Stimulated activated naive CD4-positive, alpha-beta T cell (primary cell): Measurements from ENCODE around the gene C19orf38.
"Not testable (repeated sequence)": the region's sequence is repeated elsewhere in the genome, so short reads cannot be mapped to it uniquely, and the experiment has no call there.

Experiments
- DNase-seq, 6 experiments: peaks; one replicate each; lab custom pipeline; 2025; lab: John Stamatoyannopoulos, UW

Gene C19orf38

DNA sequence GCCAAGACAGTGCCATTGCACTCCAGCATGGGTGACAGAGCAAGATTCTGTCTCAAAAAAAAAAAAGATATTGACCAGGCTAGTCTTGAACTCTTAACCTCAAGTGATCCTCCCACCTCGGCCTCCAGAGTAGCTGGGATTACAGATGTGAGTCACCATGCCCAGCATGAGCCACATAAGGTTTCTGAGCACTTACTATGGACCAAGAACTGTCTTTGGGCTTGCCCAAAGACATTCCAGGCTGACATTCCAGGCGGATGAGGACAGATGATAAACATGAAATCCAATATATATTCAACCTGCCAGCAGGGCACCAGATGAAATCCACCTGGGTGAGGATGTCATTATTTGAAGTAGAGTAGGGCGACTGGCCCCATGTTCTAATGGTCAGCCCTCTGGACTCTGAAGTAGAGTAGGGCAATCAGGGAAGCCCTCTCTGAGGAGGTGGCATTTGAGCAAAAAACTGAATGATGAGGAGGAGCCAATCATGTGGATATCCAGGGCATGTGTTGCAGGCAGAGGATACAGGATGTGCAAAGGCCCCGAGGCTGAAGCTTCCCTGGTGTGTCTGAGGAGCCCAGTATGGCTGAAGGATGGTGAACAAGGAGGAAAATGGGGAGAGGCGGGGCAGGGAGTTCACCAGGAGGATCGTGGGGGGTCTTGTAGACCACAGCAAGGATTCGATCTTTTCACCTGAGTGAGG lies 4.0 kb downstream of the C19orf38 start:
- DNase-seq, result no peak

DNA sequence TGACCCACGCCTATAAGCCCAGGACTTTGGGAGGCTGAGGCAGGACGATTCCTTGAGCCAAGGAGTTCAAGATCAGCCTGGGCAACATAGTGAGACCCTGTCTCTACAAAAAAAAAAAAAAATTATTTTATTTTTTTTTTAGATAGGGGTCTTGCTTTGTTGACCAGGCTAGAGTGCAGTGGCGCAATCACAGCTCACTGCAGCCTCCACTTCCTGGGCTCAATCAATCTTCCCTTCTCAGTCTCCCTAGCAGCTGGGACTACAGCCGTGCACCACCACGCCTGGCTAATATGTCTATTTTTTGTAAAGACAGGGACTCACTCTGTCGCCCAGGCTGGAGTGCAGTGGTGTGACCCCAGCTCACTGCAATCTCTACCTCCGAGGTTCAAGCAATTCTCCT lies 4.7 kb downstream of the C19orf38 start:
- DNase-seq, result no peak

DNA sequence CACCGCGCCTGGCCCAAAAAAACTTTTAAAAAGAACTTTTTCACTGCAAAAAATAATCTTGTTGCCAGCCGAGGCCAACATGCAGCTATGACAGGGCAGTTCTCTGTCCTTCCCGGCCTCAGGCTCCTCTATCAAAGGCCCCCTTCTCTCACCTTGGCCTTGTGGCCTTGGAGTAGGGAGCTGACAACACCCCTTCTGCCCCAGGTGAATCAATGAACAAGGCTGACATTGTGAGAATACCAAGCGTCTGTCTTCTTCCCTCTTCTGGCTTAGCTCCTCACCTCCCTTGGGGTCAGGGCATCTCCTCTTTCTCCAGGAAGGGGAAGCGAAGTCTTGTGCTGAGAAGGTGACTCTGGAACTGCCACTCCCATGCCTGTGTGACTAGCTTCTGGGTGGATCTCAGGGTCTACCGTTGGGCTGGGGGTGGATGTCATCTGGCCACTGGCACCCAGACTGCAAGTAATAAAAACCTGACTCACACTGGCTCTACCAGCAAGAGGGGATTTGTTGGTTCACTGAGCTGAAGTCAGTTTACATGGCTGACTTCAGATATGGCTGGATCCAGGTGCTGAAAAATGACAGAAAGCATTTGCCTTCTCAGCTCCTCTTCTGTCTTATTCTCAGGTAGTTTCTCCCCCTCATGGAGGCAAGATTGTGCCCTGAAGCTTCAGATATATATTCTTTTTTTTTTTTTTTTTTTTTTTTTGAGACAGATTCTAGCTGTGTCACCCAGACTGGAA lies 6.3 kb downstream of the C19orf38 start:
- DNase-seq, result no peak

DNA sequence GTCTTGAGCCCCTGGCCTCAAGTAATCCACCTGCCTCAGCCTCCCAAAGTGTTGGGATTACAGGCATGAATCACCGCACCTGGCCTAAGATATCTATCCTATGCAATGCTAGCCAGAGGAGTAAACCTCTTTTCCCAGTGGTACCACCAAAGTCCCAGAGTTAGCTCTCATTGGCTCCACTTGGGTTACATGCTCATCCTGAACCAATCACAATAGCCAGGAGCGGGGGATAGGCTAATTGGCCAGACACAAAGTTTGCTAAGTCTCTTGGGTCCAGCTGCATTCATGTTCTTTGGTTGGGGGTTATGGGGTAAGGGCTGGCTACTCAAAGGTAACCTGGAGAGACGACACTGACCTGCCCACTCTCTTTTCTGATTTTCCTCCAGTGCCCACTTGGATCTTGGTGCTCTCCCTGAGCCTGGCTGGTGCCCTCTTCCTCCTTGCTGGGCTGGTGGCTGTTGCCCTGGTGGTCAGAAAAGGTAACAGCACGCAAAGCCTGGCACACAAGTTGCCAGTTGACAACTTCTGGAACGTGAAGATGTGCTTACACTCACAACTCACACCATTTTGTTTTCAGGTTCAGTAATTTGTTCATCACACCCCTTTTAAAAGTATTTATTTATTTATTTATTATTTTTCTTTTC lies 7.8 kb downstream of the C19orf38 start:
- DNase-seq, result no peak

- not testable (repeated sequence) for DNase-seq
These were observed 8.7 kb downstream of the C19orf38 start for GRCh38 chr19:10856899-10857298.

DNA sequence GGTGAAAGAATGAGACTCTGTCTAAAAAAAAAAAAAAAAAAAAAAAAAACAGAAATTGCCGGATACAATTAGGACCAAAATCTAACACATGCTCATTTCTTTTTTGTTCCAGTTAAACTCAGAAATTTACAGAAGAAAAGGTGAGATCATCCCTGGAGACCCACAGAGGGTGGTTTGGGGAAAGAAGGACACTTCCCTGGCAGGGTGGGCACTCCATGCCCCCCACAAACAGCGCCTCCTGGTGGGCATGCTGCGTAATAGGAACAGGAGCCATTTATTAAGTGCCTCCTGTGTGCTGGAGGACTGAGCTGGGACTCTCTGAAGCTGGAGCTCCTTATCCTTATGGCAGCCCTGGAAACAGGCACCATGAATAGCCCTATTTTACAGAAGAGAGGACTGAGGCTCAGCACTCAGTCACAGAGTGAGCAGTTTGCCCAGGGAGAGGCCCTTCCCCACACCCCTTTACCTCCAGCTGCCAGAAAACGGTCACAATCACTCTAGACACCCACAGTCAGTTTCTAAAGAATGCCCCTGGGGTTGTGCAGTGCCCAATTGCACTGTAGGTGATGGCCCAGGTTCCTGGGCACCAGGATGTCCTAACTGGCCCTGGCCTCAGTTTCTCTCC lies 10.1 kb downstream of the C19orf38 start:
- DNase-seq, result no peak

DNA sequence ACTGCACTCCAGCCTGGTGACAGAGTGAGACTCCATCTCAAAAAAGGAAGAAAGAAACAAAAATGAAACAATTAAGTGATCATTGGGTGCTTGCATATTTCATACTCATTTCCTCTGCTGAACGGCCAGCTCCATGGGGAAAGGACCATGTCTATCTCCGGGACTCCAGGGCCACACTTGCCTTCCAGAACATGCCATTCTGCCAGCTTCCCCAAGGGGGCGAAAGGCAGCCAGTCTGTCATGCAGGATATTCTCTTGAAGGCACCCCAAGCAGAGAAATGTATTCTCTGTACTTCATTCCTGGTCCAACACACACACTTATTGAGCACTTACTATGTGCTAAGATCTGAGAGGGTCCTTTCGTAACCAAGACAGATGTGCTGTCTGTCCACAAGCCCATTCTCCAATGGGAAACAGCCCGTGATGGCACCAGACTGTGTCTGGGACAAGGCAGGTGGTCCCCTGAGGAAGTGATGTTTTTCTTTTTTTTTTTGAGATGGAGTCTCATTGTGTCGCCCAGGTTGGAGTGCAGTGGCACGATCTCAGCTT lies 13.0 kb downstream of the C19orf38 start:
- DNase-seq, result peak in 3 of 6 experiments; percentile 7 to 14 (median 13)

- DNase-seq, result no peak
These were observed 14.4 kb downstream of the C19orf38 start for GRCh38 chr19:10862561-10863106.

DNA sequence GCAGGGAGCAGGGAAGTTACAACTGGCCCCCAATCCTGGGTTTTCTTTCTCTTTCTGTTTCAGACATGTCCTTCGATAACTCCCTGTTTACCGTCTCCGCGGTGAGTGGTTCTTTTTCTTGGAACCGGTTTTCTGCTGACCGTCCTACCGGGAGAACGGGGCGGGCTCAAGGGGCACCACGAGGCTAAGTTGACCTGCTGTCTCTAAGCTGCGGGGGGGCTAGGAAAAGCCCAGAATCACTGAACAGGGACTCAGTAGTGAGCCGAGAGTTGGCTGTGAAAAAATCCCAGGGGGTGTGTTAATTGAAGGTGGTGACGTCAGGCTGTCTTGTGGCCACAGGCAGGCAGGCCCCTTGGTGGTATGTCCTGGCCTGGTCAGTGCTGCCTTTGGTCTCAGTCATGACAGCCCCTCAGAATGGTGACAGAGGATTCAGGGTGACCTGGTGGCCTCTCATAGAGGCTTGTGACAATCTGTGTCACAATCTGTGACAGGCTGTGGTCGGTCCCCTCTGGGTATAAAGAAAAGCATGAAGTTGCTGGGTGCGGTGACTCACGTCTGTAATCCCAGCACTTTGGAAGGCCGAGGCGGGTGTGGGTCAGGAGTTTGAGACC lies 15.0 kb downstream of the C19orf38 start:
- no peak for DNase-seq

DNA sequence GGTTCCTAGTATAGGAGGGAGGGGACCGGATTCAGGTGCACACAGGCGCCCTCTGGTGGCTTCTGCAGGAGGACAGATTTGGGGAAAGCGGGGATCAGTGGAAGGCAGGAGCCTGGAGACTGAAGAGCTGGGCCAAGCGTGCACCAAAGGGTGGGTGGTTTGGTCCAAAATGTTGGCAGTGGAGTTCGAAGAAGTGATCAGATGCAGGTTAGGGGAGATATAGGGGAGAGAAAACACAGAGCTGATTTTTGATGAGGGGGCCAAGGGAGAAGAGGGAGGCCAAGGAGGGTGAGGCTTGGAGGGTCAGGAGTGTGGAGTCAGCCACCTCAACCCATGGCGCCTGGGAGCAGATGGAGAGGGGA lies 16.3 kb downstream of the C19orf38 start:
- peak; percentile 47 to 80 (median 68) for DNase-seq

- no peak for DNase-seq
These were observed 18.3 kb downstream of the C19orf38 start for GRCh38 chr19:10866495-10866894.

DNA sequence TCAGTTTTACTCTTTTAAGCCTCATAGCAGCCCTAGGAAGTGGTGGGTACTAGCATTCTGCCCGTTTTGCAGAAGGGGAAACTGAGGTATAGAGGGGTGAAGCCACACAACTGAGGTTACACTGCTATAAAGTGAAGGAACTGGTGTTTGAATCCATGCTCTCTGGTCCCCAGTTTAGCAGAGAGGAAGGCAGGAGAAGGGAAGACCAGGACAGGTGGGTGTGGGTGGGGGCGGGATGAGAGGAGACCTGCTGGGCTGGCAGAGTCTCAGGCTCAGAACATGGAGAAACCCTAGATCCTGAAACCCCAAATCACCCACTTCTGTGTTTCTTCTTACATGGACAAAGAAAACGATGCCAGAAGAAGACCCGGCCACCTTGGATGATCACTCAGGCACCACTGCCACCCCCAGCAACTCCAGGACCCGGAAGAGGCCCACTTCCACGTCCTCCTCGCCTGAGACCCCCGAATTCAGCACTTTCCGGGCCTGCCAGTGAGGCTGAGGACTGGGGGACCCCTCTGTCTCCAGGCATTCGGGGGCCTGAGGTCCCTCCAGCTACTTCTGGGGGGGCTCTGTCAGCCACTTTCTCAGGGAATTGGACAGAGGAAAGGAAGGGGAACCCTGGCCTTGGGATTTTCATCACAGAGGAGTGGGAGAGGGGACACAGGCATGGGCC lies 20.8 kb downstream of the C19orf38 start:
- DNase-seq, result no peak

DNA sequence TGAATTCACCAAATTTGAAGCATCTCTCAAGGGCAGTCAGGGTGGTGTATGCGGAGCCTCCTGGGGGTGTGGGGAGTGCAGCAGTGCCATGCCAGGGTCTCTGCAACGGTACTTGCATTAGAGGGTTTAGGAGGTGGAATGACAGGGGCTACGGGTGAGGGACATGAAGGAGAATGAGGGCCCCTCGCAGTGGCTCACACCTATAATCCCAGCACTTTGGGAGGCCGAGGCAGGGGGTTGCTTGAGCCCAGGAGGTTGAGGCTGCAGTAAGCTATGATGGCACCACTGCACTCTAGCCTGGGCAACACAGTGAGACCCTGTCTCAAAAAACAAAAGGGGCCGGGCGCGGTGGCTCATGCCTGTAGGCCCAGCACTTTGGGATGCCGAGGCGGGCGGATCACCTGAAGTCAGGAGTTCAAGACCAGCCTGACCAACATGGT lies 21.7 kb downstream of the C19orf38 start:
- not testable (repeated sequence) for DNase-seq

- DNase-seq, result no peak
These were observed 22.3 kb downstream of the C19orf38 start for GRCh38 chr19:10870501-10870954.

GRCh38 chr19:10870955-10871603 lies 22.9 kb downstream of the C19orf38 start, which contains the start of gene CARM1:
Gene CARM1 (plus strand): TSS chr19:10871553. CDS start chr19:10871703, 150 bp downstream.
- peak; percentile 99 to 100 (median 100) for DNase-seq

- DNase-seq, result peak in 4 of 6 experiments; percentile 34 to 47 (median 38)
These were observed 23.7 kb downstream of the C19orf38 start for GRCh38 chr19:10871711-10872545.

- DNase-seq, result peak in 2 of 6 experiments; percentile 9 to 41
These were observed 24.4 kb downstream of the C19orf38 start for GRCh38 chr19:10872546-10873107.

DNA sequence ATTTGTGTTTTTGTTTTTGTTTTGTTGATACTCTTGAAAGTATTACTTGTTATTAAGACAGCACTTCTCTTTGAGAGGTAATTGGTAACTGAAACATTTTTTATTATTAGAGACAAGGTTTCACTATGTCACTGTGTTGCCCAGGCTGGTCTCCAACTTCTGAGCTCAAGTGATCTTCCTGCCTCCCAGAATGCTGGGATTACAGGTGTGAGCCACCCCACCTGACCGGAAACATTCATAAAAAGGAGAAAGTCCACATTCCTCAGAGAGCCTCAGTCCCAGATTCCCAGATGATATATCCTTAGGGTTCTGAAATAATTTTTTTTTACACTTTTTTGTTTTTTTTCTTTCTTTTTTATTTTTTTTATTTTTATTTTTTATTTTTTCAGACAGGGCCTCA lies 25.8 kb downstream of the C19orf38 start:
- DNase-seq, result no peak
